Activated CD4-positive, alpha-beta memory T cell treated with anti-CD3 and anti-CD28 coated beads, Interleukin-2, amount 10 ng/mL, durations not matched to agents 7 days and 5 days (primary cell): ENCODE measurements around the gene UBE2G2. TPM values are rescaled to one million over a fixed set of nuclear protein-coding genes. Genes with fewer than 3 reads are reported as not detected.

Experiments
- CTCF ChIA-PET: fragments of 350-600 bp; sonication (Branson Sonifier 250); formaldehyde crosslinking; loops from one replicate; lab custom pipeline; 2021; ENCODE audit warnings: antibody characterized with exemption, inconsistent platforms; lab: Charles Lee
- POLR2A ChIA-PET: fragments of 350-600 bp; sonication (Branson Sonifier 250); formaldehyde crosslinking; loops from one replicate; lab custom pipeline; 2021; ENCODE audit warnings: antibody characterized with exemption; lab: Charles Lee
- DNase-seq: peaks from one replicate; pipeline ENCODE4 v3.0.0-alpha.2; 2020
- H3K27ac Mint-ChIP-seq: one replicate; pipeline ENCODE4 v1.8.0; 2021; ENCODE audit warnings: mild to moderate bottlenecking, mixed read lengths
- H3K27me3 Mint-ChIP-seq: one replicate; pipeline ENCODE4 v1.8.0; 2021; ENCODE audit warnings: mixed read lengths
- H3K36me3 Mint-ChIP-seq: one replicate; pipeline ENCODE4 v1.8.0; 2021; ENCODE audit warnings: low read depth, mixed read lengths
- H3K4me1 Mint-ChIP-seq: one replicate; pipeline ENCODE4 v1.8.0; 2021; ENCODE audit warnings: mixed read lengths
- H3K4me3 Mint-ChIP-seq: one replicate; pipeline ENCODE4 v1.8.0; 2021; ENCODE audit warnings: mild to moderate bottlenecking, mixed read lengths
- H3K9me3 Mint-ChIP-seq: one replicate; pipeline ENCODE4 v1.8.0; 2021; ENCODE audit warnings: mixed read lengths
- total RNA-seq, 2 experiments: library from RNA; stranded (reverse); gene quantifications; one replicate each; pipeline ENCODE4 v1.2.3, GENCODE V29; 2021

Gene UBE2G2
- total RNA-seq, 2 experiments from 2014 or later = 70.7 to 74.0 TPM

GRCh38 chr21:44817914-44818639 is 16.5 kb upstream of the UBE2G2 start, which contains the start of gene SUMO3:
SUMO3 (minus strand) TSS chr21:44818062; CDS start chr21:44817968, 94 bp downstream.
- H3K27ac Mint-ChIP-seq = no peak within 1 kb of the TSS
- peaks cover 5% of the 10 kb centered on the region for H3K27me3 Mint-ChIP-seq
- peaks cover 17% of the 10 kb centered on the region for H3K36me3 Mint-ChIP-seq
- POLR2A ChIA-PET = interaction anchor here (0.9 to 3.1 kb wide), 6 partner anchors 13 to 113 kb away, joined by 5 to 17 read pairs (median 6); partner anchors contain the start of genes PTTG1IP and UBE2G2
- CTCF ChIA-PET = interaction anchor here (1.0 kb wide), 4 partner anchors 18 to 74 kb away, joined by 3 to 18 read pairs (median 4); partner anchors contain the start of genes PTTG1IP and UBE2G2
- H3K9me3 Mint-ChIP-seq = peaks cover 12% of the 10 kb centered on the region
- H3K4me3 Mint-ChIP-seq = peak within 1 kb of the TSS; percentile 68
- DNase-seq = peak; percentile 90
- peaks cover 21% of the 10 kb centered on the region for H3K4me1 Mint-ChIP-seq

DNA sequence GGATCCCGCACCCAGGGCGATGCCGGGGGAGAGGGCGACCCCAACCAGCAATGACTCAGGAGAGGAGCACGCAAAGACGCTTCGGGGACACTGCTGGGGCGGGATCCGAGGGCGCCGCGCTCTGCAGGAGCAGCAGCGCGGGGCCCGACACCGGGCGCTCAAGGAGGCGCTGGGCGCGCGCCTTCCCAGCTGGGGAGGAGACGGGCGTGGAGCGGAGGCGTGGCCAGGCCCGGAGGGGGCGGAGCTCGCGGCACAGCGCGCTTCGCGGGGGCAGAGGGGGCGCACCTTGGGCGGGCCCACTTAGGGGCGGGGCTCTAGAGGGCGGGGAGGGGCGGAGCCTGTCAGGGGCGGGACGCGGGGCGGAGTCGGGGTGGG is 15.9 kb upstream of the UBE2G2 start:
- no peak overlapping the region for H3K27ac Mint-ChIP-seq

GRCh38 chr21:44816761-44817505 is 15.3 kb upstream of the UBE2G2 start:
- Mint-ChIP-seq H3K27me3 (peaks cover 5% of the 10 kb centered on the region), H3K4me1 (peaks cover 23% of the 10 kb centered on the region), H3K36me3 (peaks cover 13% of the 10 kb centered on the region), H3K9me3 (peaks cover 3% of the 10 kb centered on the region), H3K27ac (no peak overlapping the region), H3K4me3 (peak overlapping the region; percentile 68)
- DNase-seq = no peak
- POLR2A ChIA-PET = interaction anchor here (0.6 to 3.6 kb wide), 10 partner anchors 10 to 478 kb away, joined by 3 to 16 read pairs (median 5); partner anchors contain the start of genes CFAP410, PTTG1IP and UBE2G2
- CTCF ChIA-PET = interaction anchor here (1.0 to 1.7 kb wide), 5 partner anchors 16 to 75 kb away, joined by 3 to 18 read pairs (median 6); partner anchors contain the start of genes PTTG1IP and UBE2G2

More for the DNA sequence above, 15.9 kb upstream of the UBE2G2 start:
- Mint-ChIP-seq H3K36me3 (peaks cover 16% of the 10 kb centered on the region), H3K4me3 (peak overlapping the region; percentile 68), H3K4me1 (peaks cover 23% of the 10 kb centered on the region), H3K9me3 (peaks cover 9% of the 10 kb centered on the region), H3K27me3 (peaks cover 5% of the 10 kb centered on the region)
- peak; percentile 95 for DNase-seq
- CTCF ChIA-PET = interaction anchor here (1.0 kb wide), 4 partner anchors 17 to 75 kb away, joined by 3 to 18 read pairs (median 4); partner anchors contain the start of genes PTTG1IP and UBE2G2
- POLR2A ChIA-PET = interaction anchor here (0.6 to 2.3 kb wide), 9 partner anchors 11 to 479 kb away, joined by 3 to 15 read pairs (median 5); partner anchors contain the start of genes CFAP410, PTTG1IP and UBE2G2

DNA sequence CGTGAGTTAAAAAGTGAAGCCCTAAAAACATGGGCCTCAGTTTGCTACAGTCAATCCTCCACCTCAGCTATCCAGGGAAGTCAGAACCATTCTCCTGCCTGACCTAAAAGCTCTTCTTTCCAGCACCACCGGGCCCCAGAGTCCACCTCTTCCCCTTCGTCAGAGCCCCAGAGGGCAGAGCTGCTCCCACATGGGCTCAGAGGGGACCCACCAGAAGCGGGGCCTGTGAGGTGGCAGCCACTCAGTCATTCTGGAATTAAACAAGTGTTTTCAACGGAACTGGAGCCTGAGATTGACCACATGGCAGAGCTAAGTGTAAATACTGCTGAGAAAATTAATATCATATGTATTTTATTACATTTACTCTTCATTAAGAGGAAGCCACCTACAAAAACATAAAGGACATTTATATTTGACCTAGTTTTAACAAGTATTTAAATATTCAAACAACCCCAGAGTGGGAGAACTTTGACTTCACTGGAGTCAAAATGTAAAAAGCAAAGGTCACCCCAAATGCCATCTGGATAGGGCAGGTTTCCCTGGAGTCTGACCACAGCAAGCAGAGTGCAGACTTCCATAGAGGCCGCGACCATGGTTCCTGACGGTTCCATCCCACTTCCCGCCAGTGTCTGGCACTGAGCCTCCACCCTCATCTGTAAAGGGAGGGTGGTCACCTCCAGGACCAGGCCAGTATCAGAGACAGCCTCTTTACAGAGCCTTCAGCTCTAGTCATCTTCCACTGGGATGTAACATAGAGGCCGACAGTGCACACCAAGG is 14.4 kb upstream of the UBE2G2 start:
- Mint-ChIP-seq H3K36me3 (peaks cover 18% of the 10 kb centered on the region), H3K4me1 (peaks cover 27% of the 10 kb centered on the region), H3K4me3 (peak overlapping the region; percentile 68), H3K9me3 (no peaks in the 10 kb centered on the region), H3K27me3 (peaks cover 5% of the 10 kb centered on the region), H3K27ac (no peak overlapping the region)
- CTCF ChIA-PET = interaction anchor here (1.3 to 2.9 kb wide), 4 partner anchors 15 to 60 kb away, joined by 3 to 8 read pairs (median 6); partner anchors contain the start of genes PTTG1IP and UBE2G2
- no peak for DNase-seq
- POLR2A ChIA-PET = interaction anchor here (0.9 to 3.6 kb wide), 3 partner anchors 12 to 59 kb away, joined by 3 to 16 read pairs (median 6); partner anchors contain the start of gene PTTG1IP

GRCh38 chr21:44815225-44815624 is 13.6 kb upstream of the UBE2G2 start:
- no peak overlapping the region for H3K27ac Mint-ChIP-seq
- no peak for DNase-seq
- ChIA-PET CTCF (interaction anchor here (1.3 to 2.9 kb wide), 4 partner anchors 14 to 60 kb away, joined by 3 to 8 read pairs (median 6); partner anchors contain the start of genes PTTG1IP and UBE2G2), POLR2A (interaction anchor here (0.9 to 3.6 kb wide), 4 partner anchors 11 to 60 kb away, joined by 3 to 16 read pairs (median 6); partner anchors contain the start of genes PTTG1IP and UBE2G2)
- peaks cover 18% of the 10 kb centered on the region for H3K36me3 Mint-ChIP-seq
- peaks cover 29% of the 10 kb centered on the region for H3K4me1 Mint-ChIP-seq
- H3K27me3 Mint-ChIP-seq = peaks cover 5% of the 10 kb centered on the region
- H3K9me3 Mint-ChIP-seq = no peaks in the 10 kb centered on the region
- no peak overlapping the region for H3K4me3 Mint-ChIP-seq

GRCh38 chr21:44814498-44815023 is 12.9 kb upstream of the UBE2G2 start:
- peaks cover 17% of the 10 kb centered on the region for H3K36me3 Mint-ChIP-seq

GRCh38 chr21:44813727-44814126 is 12.1 kb upstream of the UBE2G2 start:
- ChIA-PET POLR2A (interaction anchor here (1.7 to 3.6 kb wide), 2 partner anchors 9 to 12 kb away, joined by 7 to 16 read pairs; partner anchors contain the start of gene UBE2G2), CTCF (interaction anchor here (2.9 kb wide), 1 partner anchor 13 kb away, joined by 8 read pairs; the partner anchor contains the start of gene UBE2G2)
- peaks cover 27% of the 10 kb centered on the region for H3K4me1 Mint-ChIP-seq
- no peaks in the 10 kb centered on the region for H3K27me3 Mint-ChIP-seq
- DNase-seq = no peak
- H3K9me3 Mint-ChIP-seq = no peaks in the 10 kb centered on the region
- H3K4me3 Mint-ChIP-seq = no peak overlapping the region
- no peak overlapping the region for H3K27ac Mint-ChIP-seq
- peaks cover 23% of the 10 kb centered on the region for H3K36me3 Mint-ChIP-seq

More at GRCh38 chr21:44814498-44815023, 12.9 kb upstream of the UBE2G2 start:
- POLR2A ChIA-PET = interaction anchor here (1.6 to 3.6 kb wide), 3 partner anchors 10 to 59 kb away, joined by 6 to 16 read pairs (median 7); partner anchors contain the start of genes PTTG1IP and UBE2G2
- Mint-ChIP-seq H3K9me3 (no peaks in the 10 kb centered on the region), H3K27ac (no peak overlapping the region), H3K27me3 (peaks cover under 1% of the 10 kb centered on the region), H3K4me3 (no peak overlapping the region), H3K4me1 (peaks cover 29% of the 10 kb centered on the region)
- CTCF ChIA-PET = interaction anchor here (1.3 to 2.9 kb wide), 3 partner anchors 13 to 59 kb away, joined by 3 to 8 read pairs (median 4); partner anchors contain the start of genes PTTG1IP and UBE2G2
- no peak for DNase-seq

DNA sequence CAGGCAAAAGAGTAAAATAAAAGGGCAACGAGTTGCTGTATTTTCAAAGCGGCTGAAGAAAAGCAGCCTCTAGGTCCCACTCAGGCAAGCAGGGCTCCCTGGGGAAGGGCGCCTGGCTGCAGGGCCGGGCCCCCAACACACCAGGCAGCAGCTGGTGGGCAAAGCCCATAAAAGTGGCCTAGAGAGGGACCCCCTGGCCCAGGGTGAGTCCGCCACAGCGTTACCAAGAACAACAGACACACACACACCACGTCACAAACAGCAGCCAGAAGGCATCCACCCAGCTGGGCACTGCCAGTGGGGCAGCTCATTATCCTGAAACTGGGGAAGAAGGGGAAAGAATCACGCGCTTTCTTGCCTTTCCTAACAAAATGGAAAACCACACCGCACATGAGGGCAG is 11.5 kb upstream of the UBE2G2 start:
- no peaks in the 10 kb centered on the region for H3K27me3 Mint-ChIP-seq
- H3K4me1 Mint-ChIP-seq = peaks cover 27% of the 10 kb centered on the region
- no peak for DNase-seq
- H3K4me3 Mint-ChIP-seq = no peak overlapping the region
- peaks cover 23% of the 10 kb centered on the region for H3K36me3 Mint-ChIP-seq
- no peaks in the 10 kb centered on the region for H3K9me3 Mint-ChIP-seq
- no peak overlapping the region for H3K27ac Mint-ChIP-seq
- ChIA-PET POLR2A (interaction anchor here (3.6 kb wide), 1 partner anchor 9 kb away, joined by 16 read pairs; no protein-coding TSS in a partner anchor), CTCF (interaction anchor here (2.9 kb wide), 1 partner anchor 12 kb away, joined by 8 read pairs; the partner anchor contains the start of gene UBE2G2)

GRCh38 chr21:44812640-44813039 is 11.0 kb upstream of the UBE2G2 start:
- H3K27ac Mint-ChIP-seq = no peak overlapping the region
- no peaks in the 10 kb centered on the region for H3K9me3 Mint-ChIP-seq
- ChIA-PET CTCF (interaction anchor here (0.6 kb wide), 1 partner anchor 14 kb away, joined by 3 read pairs; no protein-coding TSS in a partner anchor), POLR2A (no interaction called here)
- H3K36me3 Mint-ChIP-seq = peaks cover 23% of the 10 kb centered on the region
- H3K4me3 Mint-ChIP-seq = no peak overlapping the region
- H3K27me3 Mint-ChIP-seq = no peaks in the 10 kb centered on the region
- no peak for DNase-seq
- H3K4me1 Mint-ChIP-seq = peaks cover 27% of the 10 kb centered on the region

GRCh38 chr21:44810779-44811178 is 9.2 kb upstream of the UBE2G2 start:
- CTCF ChIA-PET = no interaction called here
- Mint-ChIP-seq H3K36me3 (peaks cover 37% of the 10 kb centered on the region), H3K9me3 (no peaks in the 10 kb centered on the region), H3K4me3 (no peak overlapping the region), H3K27me3 (no peaks in the 10 kb centered on the region), H3K27ac (no peak overlapping the region), H3K4me1 (peaks cover 12% of the 10 kb centered on the region)
- POLR2A ChIA-PET = no interaction called here
- no peak for DNase-seq

GRCh38 chr21:44805859-44806258 is 4.2 kb upstream of the UBE2G2 start:
- Mint-ChIP-seq H3K9me3 (no peaks in the 10 kb centered on the region), H3K27me3 (no peaks in the 10 kb centered on the region), H3K4me1 (peaks cover 14% of the 10 kb centered on the region), H3K27ac (no peak overlapping the region), H3K36me3 (peaks cover 48% of the 10 kb centered on the region), H3K4me3 (no peak overlapping the region)
- DNase-seq = no peak
- ChIA-PET CTCF (interaction anchor here (1.8 kb wide), 1 partner anchor 126 kb away, joined by 4 read pairs; no protein-coding TSS in a partner anchor), POLR2A (interaction anchor here (0.8 to 3.7 kb wide), 3 partner anchors 9 to 70 kb away, joined by 4 to 16 read pairs (median 5); partner anchors contain the start of gene SUMO3)
